K562 (cell line): ENCODE data around the gene FAM83D. TPM values are rescaled to one million over a fixed set of nuclear protein-coding genes. Genes with fewer than 3 reads are reported as not detected.

ENCODE experiments used
- ATAC-seq: fragments of 200-7000 bp; cut with Tn5 transposase; 3 replicates; pipeline ENCODE4 v1.9.1; 2020; ENCODE audit warnings: moderate library complexity
- BruUV-seq: library from RNA; stranded (reverse); fragments of 400-500 nt; replicated peaks from 2 replicates; lab custom pipeline; 2021; lab: Mats Ljungman, UMichigan
- CTCF ChIA-PET: fragments of 300-600 bp; formaldehyde crosslinking; extraction: SDS; loops from one replicate; lab custom pipeline; 2021; ENCODE audit warnings: low intra/inter-chr PET ratio; lab: Yijun Ruan, JAX
- POLR2A ChIA-PET: fragments of 300-600, 350-650 bp; sonication (Branson Sonifier 250); formaldehyde crosslinking; extraction: SDS; loops from one replicate; lab custom pipeline; 2021; ENCODE audit warnings: antibody characterized with exemption, inconsistent platforms; lab: Yijun Ruan, JAX
- DNase-seq, 4 experiments: peaks; one replicate each; pipeline versions ENCODE4 v3.0.0 to v3.0.0-alpha.2; 2011 to 2018; ENCODE audit warnings: low spot score in 3 of 4, mixed read lengths in 3 of 4; ENCODE audit errors: extremely low read depth in 1 of 4
- FAIRE-seq: peaks from 2 replicates; lab custom pipeline; 2011; peaks lifted over from hg19 to GRCh38; lab: Jason Lieb, UNC
- H2AFZ ChIP-seq: 2 replicates; pipeline ENCODE4 v1.6.0; 2011; ENCODE audit warnings: low read depth, low read length, control low read depth, inconsistent platforms
- H3K27ac ChIP-seq: fragments of 200-600 bp; 3 replicates; pipeline ENCODE4 v1.8.0; 2011; ENCODE audit warnings: low read depth, mild to moderate bottlenecking, control low read depth, inconsistent platforms, low read length, moderate library complexity, mixed read lengths; ENCODE audit errors: extremely low read depth
- H3K27me3 ChIP-seq, 2 experiments: fragments of 300-600 bp in 1 of 2; 2 replicates in 1 of 2; 3 replicates in 1 of 2; pipeline versions ENCODE4 v1.6.0 to v1.8.0; 2011; ENCODE audit warnings: inconsistent platforms in 2 of 2, low read length in 2 of 2, mild to moderate bottlenecking in 1 of 2, mixed read lengths in 1 of 2, moderate library complexity in 1 of 2; ENCODE audit not compliant: control insufficient read depth in 2 of 2, insufficient read depth in 2 of 2
- H3K36me3 ChIP-seq: fragments of 300-600 bp; 3 replicates; pipeline ENCODE4 v1.8.0; 2011; ENCODE audit warnings: mild to moderate bottlenecking, low read length, inconsistent platforms; ENCODE audit not compliant: control insufficient read depth, insufficient read depth
- H3K4me1 ChIP-seq, 2 experiments: fragments of 200-600 bp in 1 of 2; replicated peaks in 1 of 2; 2 replicates in 1 of 2; 3 replicates in 1 of 2; pipeline versions ENCODE4 v1.5.1 to v1.8.0; 2011; ENCODE audit warnings: inconsistent platforms in 2 of 2, low read length in 2 of 2, mild to moderate bottlenecking in 1 of 2, mixed read lengths in 1 of 2, moderate library complexity in 1 of 2; ENCODE audit not compliant: control insufficient read depth in 2 of 2, insufficient read depth in 2 of 2
- H3K4me2 ChIP-seq: 2 replicates; pipeline ENCODE4 v1.6.1; 2011; ENCODE audit warnings: low read length, control low read depth, inconsistent platforms, mixed read lengths; ENCODE audit not compliant: insufficient read depth
- H3K4me3 ChIP-seq: fragments of 200-600 bp; sonication (generic), shearing (Covaris generic); 2 replicates; pipeline ENCODE4 v1.5.1; 2016; ENCODE audit warnings: control low read depth, inconsistent platforms
- H3K79me2 ChIP-seq: fragments of 200-600 bp; 3 replicates; pipeline ENCODE4 v1.8.0; 2011; ENCODE audit warnings: low read length, inconsistent platforms; ENCODE audit not compliant: control insufficient read depth, insufficient read depth
- H3K9ac ChIP-seq, 2 experiments: 2 replicates each; pipeline versions ENCODE4 v1.6.0 to v1.6.1; 2011; ENCODE audit warnings: low read depth in 2 of 2, low read length in 2 of 2, control low read depth in 1 of 2, inconsistent platforms in 1 of 2, mild to moderate bottlenecking in 1 of 2, mixed read lengths in 1 of 2; ENCODE audit not compliant: insufficient read depth in 1 of 2
- H3K9me1 ChIP-seq: one replicate; pipeline ENCODE4 v1.6.0; 2011; ENCODE audit warnings: inconsistent platforms, mild to moderate bottlenecking, low read length, moderate library complexity; ENCODE audit not compliant: control insufficient read depth, insufficient read depth
- H3K9me3 ChIP-seq: replicated peaks from 2 replicates; pipeline ENCODE4 v1.5.1; 2011; ENCODE audit warnings: low read depth, low read length, inconsistent platforms; ENCODE audit not compliant: control insufficient read depth, insufficient read depth
- H4K20me1 ChIP-seq: replicated peaks from 2 replicates; pipeline ENCODE4 v1.6.1; 2011; ENCODE audit warnings: low read length, inconsistent platforms, mixed read lengths; ENCODE audit not compliant: control insufficient read depth, insufficient read depth
- ARHGAP35 ChIP-seq: fragments of 450-650 bp; IDR thresholded peaks from 2 replicates; pipeline ENCODE4 v1.6.1; 2018; ENCODE audit not compliant: partially characterized antibody
- ARID3A ChIP-seq: IDR thresholded peaks from 2 replicates; pipeline ENCODE4 v1.6.1; 2012; ENCODE audit warnings: low read depth, low read length, improper control_type of control experiment, borderline replicate concordance
- CUX1 ChIP-seq: fragments of 200-800 bp; sonication (Bioruptor generic); IDR thresholded peaks from 2 replicates; pipeline ENCODE4 v1.6.1; 2016; ENCODE audit warnings: missing genetic modification characterization, missing compliant biosample characterization
- DIDO1 ChIP-seq: fragments of 450-650 bp; IDR thresholded peaks from 2 replicates; pipeline ENCODE4 v1.6.1; 2016; ENCODE audit warnings: low read depth, missing biosample characterization, missing genetic modification characterization
- DMBX1 ChIP-seq: fragments of 250-450 bp; sonication (Bioruptor Pico); IDR thresholded peaks from 2 replicates; pipeline ENCODE4 v1.8.0; 2022; ENCODE audit warnings: inconsistent platforms, mild to moderate bottlenecking, moderate library complexity, borderline replicate concordance
- HINFP ChIP-seq: fragments of 450-650 bp; conservative IDR thresholded peaks from 2 replicates; pipeline ENCODE4 v1.6.1; 2016; ENCODE audit warnings: missing genetic modification characterization, low read depth, mild to moderate bottlenecking, control low read depth, missing compliant biosample characterization
- HNRNPH1 ChIP-seq: fragments of 200-400 bp; formaldehyde crosslinking; optimal IDR thresholded peaks from 2 replicates; pipeline ENCODE3; 2017; ENCODE audit warnings: low read depth, mild to moderate bottlenecking, low read length, moderate library complexity
- RBM34 ChIP-seq: fragments of 200-400 bp; formaldehyde crosslinking; IDR thresholded peaks from 2 replicates; pipeline ENCODE4 v1.6.1; 2018; ENCODE audit warnings: low read length, borderline replicate concordance; ENCODE audit not compliant: insufficient read depth
- ZNF395 ChIP-seq: fragments of 200-800 bp; sonication (Bioruptor generic); IDR thresholded peaks from 2 replicates; pipeline ENCODE4 v1.6.1; 2017; ENCODE audit warnings: missing genetic modification characterization, missing compliant biosample characterization
- WGBS: fragments of 100-300 bp; shearing (Covaris generic); methylation state at CpG from one replicate; pipeline ENCODE4 v1.1.6; 2016; ENCODE audit warnings: low coverage, mixed read lengths; ENCODE audit not compliant: insufficient coverage; ENCODE audit errors: missing lambda C conversion rate; 5-methylcytosine and 5-hydroxymethylcytosine counted together
- in situ Hi-C: fragments of 300-500 bp; cut with MboI; formaldehyde crosslinking; loops from 4 replicates; pipeline ENCODE4 v1.15.0; 2018; ENCODE audit warnings: inconsistent platforms, mixed read lengths
- intact Hi-C: fragments of 100-400 bp; cut with micrococcal nuclease; formaldehyde crosslinking; loops from 2 replicates; pipeline ENCODE4 v1.14.2; 2022
- polyA plus RNA-seq, 8 experiments: library from polyadenylated mRNA; depleted of rRNA in 4 of 8; stranded (reverse) in 5 of 8; unstranded in 3 of 8; fragments of >200 nt; fragmentation: Nextera tagmentation in 2 of 8; fragmentation: Illumina TruSeq in 1 of 8; extraction: Ambion mirVana in 2 of 8; extraction: Trizol in 1 of 8; gene quantifications; 2 replicates each; pipeline versions ENCODE4 v1.2.1 to v1.2.3, GENCODE V29; 2011 to 2014; ENCODE audit warnings: inconsistent platforms in 1 of 8, missing spikeins in 1 of 8
- total RNA-seq, 7 experiments: library from RNA; depleted of rRNA in 6 of 7; stranded (reverse); fragments of >200 nt in 6 of 7; fragmentation: Illumina TruSeq in 2 of 7; extraction: Trizol in 2 of 7; gene quantifications; 2 replicates each; pipeline versions ENCODE4 v1.2.1 to v1.2.3, GENCODE V29; 2011 to 2021; ENCODE audit warnings: low replicate concordance in 1 of 7

FAM83D gene
- total and polyA plus RNA-seq, 9 of the 15 experiments (the other 6 are each of a cell fraction or from before 2014, with no cell fraction given) = 8.2 to 66.1 (median 43.5) TPM

GRCh38 chr20:38965264-38965663 lies 39.0 kb downstream of the FAM83D start (continued):
- TF ChIP-seq ARHGAP35 (no peak), CUX1 (CRISPR knock-in tag) (no peak)

GRCh38 chr20:38968090-38968489 lies 41.9 kb downstream of the FAM83D start:
- H3K27ac ChIP-seq = no peak overlapping the region
- H3K36me3 ChIP-seq = peaks cover 69% of the 10 kb centered on the region
- CTCF ChIA-PET = no interaction called here
- no peaks in the 10 kb centered on the region for H3K27me3 ChIP-seq
- H3K4me1 ChIP-seq = peaks cover 4 to 11% of the 10 kb centered on the region in 2 experiments; a peak in 3 of 5 replicates
- no peak for DNase-seq
- peaks cover 51% of the 10 kb centered on the region for H3K79me2 ChIP-seq
- POLR2A ChIA-PET = interaction anchor here (1.4 kb wide), 1 partner anchor 11 kb away, joined by 5 read pairs; no protein-coding TSS in a partner anchor
- no peak overlapping the region for H3K4me3 ChIP-seq
- WGBS = 95% methylated on average over 6 of the region's 6 CpGs
- in situ Hi-C loops = no loop called here
- no peak for ATAC-seq
- TF ChIP-seq ZNF395 (no peak), HINFP (no peak), RBM34 (no peak), DIDO1 (tag) (no peak), ARID3A (no peak), HNRNPH1 (no peak), DMBX1 (CRISPR knock-in tag) (no peak)
- no peak for FAIRE-seq
- H3K9ac ChIP-seq = no peak overlapping the region; a peak in 1 of 4 replicates
- no peaks in the 10 kb centered on the region for H4K20me1 ChIP-seq
- no TSS peak for BruUV-seq
- H3K9me3 ChIP-seq = no peaks in the 10 kb centered on the region
- H2AFZ ChIP-seq = no peak overlapping the region
- no peak overlapping the region for H3K4me2 ChIP-seq
- no peaks in the 10 kb centered on the region for H3K9me1 ChIP-seq
- intact Hi-C loops = no loop called here
